ENCODE results near the gene STK32B.

Gene STK32B

DNA sequence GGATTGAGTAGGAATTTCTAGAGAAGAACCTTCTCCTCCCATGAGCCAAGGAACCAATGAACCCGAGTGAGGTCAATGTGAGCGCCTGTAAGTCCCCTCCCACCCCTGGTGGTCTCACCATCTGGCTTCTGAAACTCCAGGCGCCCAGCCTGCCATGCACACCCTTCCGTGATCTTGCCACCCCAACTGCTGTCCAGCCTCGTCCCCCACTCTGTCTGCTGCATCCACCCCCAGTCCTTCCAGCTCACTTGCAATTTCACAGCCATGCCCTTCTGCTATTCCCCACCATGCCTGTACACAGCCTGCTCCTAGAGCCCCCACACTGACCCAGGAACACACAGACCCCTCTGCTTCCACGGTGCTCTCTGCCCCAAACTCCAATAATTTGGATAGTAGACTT is 323.7 kb downstream of the STK32B start:
- no peaks in the 10 kb centered on the region for H3K36me3 ChIP-seq (ENCODE audit: low read depth)
- peaks cover 2% of the 10 kb centered on the region for H3K4me1 ChIP-seq (ENCODE audit: insufficient read depth, poor library complexity, severe bottlenecking)
- no peaks in the 10 kb centered on the region for H3K9me3 ChIP-seq (ENCODE audit: severe bottlenecking)
- no peak overlapping the region for H3K27ac ChIP-seq (ENCODE audit: poor library complexity, severe bottlenecking)
- H3K4me3 ChIP-seq (ENCODE audit: severe bottlenecking): no peak overlapping the region
- no peak for DNase-seq (ENCODE audit: low spot score)
- no peaks in the 10 kb centered on the region for H3K27me3 ChIP-seq (ENCODE audit: insufficient read depth, poor library complexity, severe bottlenecking)
- TF ChIP-seq, protein P1, sequence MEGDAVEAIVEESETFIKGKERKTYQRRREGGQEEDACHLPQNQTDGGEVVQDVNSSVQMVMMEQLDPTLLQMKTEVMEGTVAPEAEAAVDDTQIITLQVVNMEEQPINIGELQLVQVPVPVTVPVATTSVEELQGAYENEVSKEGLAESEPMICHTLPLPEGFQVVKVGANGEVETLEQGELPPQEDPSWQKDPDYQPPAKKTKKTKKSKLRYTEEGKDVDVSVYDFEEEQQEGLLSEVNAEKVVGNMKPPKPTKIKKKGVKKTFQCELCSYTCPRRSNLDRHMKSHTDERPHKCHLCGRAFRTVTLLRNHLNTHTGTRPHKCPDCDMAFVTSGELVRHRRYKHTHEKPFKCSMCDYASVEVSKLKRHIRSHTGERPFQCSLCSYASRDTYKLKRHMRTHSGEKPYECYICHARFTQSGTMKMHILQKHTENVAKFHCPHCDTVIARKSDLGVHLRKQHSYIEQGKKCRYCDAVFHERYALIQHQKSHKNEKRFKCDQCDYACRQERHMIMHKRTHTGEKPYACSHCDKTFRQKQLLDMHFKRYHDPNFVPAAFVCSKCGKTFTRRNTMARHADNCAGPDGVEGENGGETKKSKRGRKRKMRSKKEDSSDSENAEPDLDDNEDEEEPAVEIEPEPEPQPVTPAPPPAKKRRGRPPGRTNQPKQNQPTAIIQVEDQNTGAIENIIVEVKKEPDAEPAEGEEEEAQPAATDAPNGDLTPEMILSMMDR (IDR thresholded peaks at IDR 0.05; ENCODE audit: poor library complexity, severe bottlenecking): no peak
- no peak for ATAC-seq (ENCODE audit: low read depth)

DNA sequence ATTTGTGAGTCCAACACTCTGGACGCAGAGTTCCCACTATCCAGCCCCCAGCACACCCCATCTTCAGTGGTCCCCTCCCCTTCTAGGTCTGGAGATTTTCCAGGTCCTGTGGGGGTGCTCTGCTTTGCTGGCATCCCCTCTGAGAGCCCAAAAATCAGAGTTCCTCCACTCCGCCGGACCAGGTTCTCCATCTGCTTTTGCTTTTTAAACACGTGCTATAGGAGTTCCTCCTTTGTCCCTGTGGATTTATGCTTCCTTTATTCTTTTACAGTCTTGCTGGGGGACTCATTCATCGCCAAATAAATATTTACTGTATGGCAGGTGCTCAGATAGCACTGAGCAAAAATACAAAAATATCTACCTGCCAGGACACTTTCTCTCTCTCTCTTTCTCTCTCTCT is 324.7 kb downstream of the STK32B start:
- H3K9me3 ChIP-seq (ENCODE audit: severe bottlenecking): no peaks in the 10 kb centered on the region
- no peaks in the 10 kb centered on the region for H3K27me3 ChIP-seq (ENCODE audit: insufficient read depth, poor library complexity, severe bottlenecking)
- H3K36me3 ChIP-seq (ENCODE audit: low read depth): no peaks in the 10 kb centered on the region
- H3K4me1 ChIP-seq (ENCODE audit: insufficient read depth, poor library complexity, severe bottlenecking): no peaks in the 10 kb centered on the region
- ATAC-seq (ENCODE audit: low read depth): no peak
- no peak overlapping the region for H3K27ac ChIP-seq (ENCODE audit: poor library complexity, severe bottlenecking)
- no peak for DNase-seq (ENCODE audit: low spot score)
- no peak overlapping the region for H3K4me3 ChIP-seq (ENCODE audit: severe bottlenecking)
- TF ChIP-seq, protein P1 (IDR thresholded peaks at IDR 0.05; ENCODE audit: poor library complexity, severe bottlenecking): no peak

DNA sequence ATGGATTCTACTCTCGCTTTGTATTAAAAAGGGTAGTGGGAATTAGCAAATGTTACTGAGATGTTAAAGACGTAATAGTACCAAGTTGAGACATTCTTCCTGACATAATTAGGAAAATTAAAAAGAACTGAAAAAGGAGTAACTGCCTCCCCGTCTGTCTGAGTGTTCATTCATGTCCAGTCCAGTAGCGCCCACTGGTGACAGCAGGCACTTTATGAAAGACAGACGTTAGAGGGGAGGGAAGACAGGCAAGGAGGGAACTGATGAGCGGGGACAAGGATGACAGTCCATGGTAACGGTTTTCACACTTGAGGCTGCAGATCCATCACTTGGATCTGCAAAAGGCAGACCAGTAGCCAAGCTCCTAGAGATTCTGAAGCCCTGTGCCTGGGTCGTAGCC is 326.7 kb downstream of the STK32B start:
- Histone ChIP-seq H3K9me3 (ENCODE audit: severe bottlenecking) (no peaks in the 10 kb centered on the region), H3K4me1 (ENCODE audit: insufficient read depth, poor library complexity, severe bottlenecking) (no peaks in the 10 kb centered on the region), H3K27ac (ENCODE audit: poor library complexity, severe bottlenecking) (no peak overlapping the region), H3K27me3 (ENCODE audit: insufficient read depth, poor library complexity, severe bottlenecking) (no peaks in the 10 kb centered on the region), H3K4me3 (ENCODE audit: severe bottlenecking) (no peak overlapping the region), H3K36me3 (ENCODE audit: low read depth) (no peaks in the 10 kb centered on the region)
- TF ChIP-seq, protein P1 (IDR thresholded peaks at IDR 0.05; ENCODE audit: poor library complexity, severe bottlenecking): peak; percentile 34
- ATAC-seq (ENCODE audit: low read depth) (no peak), DNase-seq (ENCODE audit: low spot score) (no peak)

DNA sequence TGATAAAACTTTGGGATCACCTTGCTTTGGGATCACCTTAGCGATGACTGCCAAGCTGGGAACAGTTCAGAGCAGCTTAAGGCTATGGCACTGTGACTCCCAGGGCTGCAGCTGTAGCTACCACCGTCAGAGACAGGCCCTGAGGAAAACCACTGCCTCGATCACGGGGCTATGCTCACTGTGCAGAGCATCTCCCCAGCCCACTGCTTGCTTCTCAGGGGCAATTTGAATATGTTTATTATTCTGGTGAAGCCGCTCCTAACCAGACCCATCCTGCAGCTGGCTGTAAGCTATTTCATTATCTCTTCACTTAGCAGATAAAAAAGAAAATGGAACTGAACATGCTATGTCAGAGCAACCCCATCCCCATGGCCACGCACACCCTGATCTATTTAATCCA is 328.6 kb downstream of the STK32B start:
- Histone ChIP-seq H3K4me1 (ENCODE audit: insufficient read depth, poor library complexity, severe bottlenecking) (no peaks in the 10 kb centered on the region), H3K27me3 (ENCODE audit: insufficient read depth, poor library complexity, severe bottlenecking) (no peaks in the 10 kb centered on the region), H3K9me3 (ENCODE audit: severe bottlenecking) (no peaks in the 10 kb centered on the region), H3K27ac (ENCODE audit: poor library complexity, severe bottlenecking) (no peak overlapping the region), H3K4me3 (ENCODE audit: severe bottlenecking) (no peak overlapping the region), H3K36me3 (ENCODE audit: low read depth) (no peaks in the 10 kb centered on the region)
- TF ChIP-seq, protein P1 (IDR thresholded peaks at IDR 0.05; ENCODE audit: poor library complexity, severe bottlenecking): no peak
- DNase-seq (ENCODE audit: low spot score): no peak
- ATAC-seq (ENCODE audit: low read depth): no peak

DNA sequence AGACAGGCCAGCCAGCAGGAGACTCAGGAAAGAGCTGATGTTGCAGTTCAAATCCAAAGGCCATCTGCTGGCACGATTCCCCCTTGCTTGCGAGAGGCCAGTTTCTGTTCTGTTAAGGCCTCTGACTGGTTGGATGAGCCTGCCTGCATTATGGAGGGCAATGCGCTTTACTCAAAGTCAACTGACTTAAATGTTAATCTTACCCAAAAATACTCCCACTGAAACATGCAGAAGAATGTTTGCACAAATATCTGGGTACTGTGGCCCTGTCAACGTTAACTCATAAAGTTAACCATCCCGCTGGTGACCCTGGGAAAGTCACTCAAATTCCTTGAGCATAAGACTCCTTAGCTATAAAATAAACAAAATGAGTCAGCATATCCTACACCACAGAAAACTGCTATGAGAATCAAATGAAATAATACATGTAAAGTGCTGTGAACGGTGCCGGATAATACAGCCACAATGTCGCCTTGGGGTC is 330.7 kb downstream of the STK32B start:
- Histone ChIP-seq H3K27ac (ENCODE audit: poor library complexity, severe bottlenecking) (no peak overlapping the region), H3K9me3 (ENCODE audit: severe bottlenecking) (no peaks in the 10 kb centered on the region), H3K27me3 (ENCODE audit: insufficient read depth, poor library complexity, severe bottlenecking) (no peaks in the 10 kb centered on the region), H3K4me1 (ENCODE audit: insufficient read depth, poor library complexity, severe bottlenecking) (no peaks in the 10 kb centered on the region), H3K4me3 (ENCODE audit: severe bottlenecking) (no peak overlapping the region), H3K36me3 (ENCODE audit: low read depth) (no peaks in the 10 kb centered on the region)
- TF ChIP-seq, protein P1 (IDR thresholded peaks at IDR 0.05; ENCODE audit: poor library complexity, severe bottlenecking): no peak
- DNase-seq (ENCODE audit: low spot score) (no peak), ATAC-seq (ENCODE audit: low read depth) (no peak)
